Stimulated activated naive CD8-positive, alpha-beta T cell treated with anti-CD3 and anti-CD28 coated beads, Interleukin-15, Interleukin-2, amounts not matched to agents 100 ng/mL and 50 ng/mL, for 24 hours (primary cell): ENCODE measurements around the gene EBLN2.

Experiments used
- H3K27ac Mint-ChIP-seq: one replicate; pipeline ENCODE4 v1.8.0; 2021; ENCODE audit warnings: mild to moderate bottlenecking, mixed read lengths
- H3K27me3 Mint-ChIP-seq: one replicate; pipeline ENCODE4 v1.8.0; 2021; ENCODE audit warnings: mixed read lengths
- H3K36me3 Mint-ChIP-seq: one replicate; pipeline ENCODE4 v1.8.0; 2021; ENCODE audit warnings: low read depth, mixed read lengths
- H3K4me1 Mint-ChIP-seq: one replicate; pipeline ENCODE4 v1.8.0; 2021; ENCODE audit warnings: low read depth, mixed read lengths
- H3K4me3 Mint-ChIP-seq: one replicate; pipeline ENCODE4 v1.8.0; 2021; ENCODE audit warnings: mild to moderate bottlenecking, mixed read lengths
- H3K9me3 Mint-ChIP-seq: one replicate; pipeline ENCODE4 v1.8.0; 2021; ENCODE audit warnings: mixed read lengths

Gene EBLN2

GRCh38 chr3:73108750-73109149, 47.3 kb downstream of the EBLN2 start:
- H3K36me3 Mint-ChIP-seq = no peaks in the 10 kb centered on the region
- peaks cover 14% of the 10 kb centered on the region for H3K27me3 Mint-ChIP-seq
- no peak overlapping the region for H3K27ac Mint-ChIP-seq
- H3K4me3 Mint-ChIP-seq = no peak overlapping the region
- H3K9me3 Mint-ChIP-seq = no peaks in the 10 kb centered on the region
- no peaks in the 10 kb centered on the region for H3K4me1 Mint-ChIP-seq

GRCh38 chr3:73110530-73110929, 49.1 kb downstream of the EBLN2 start:
- H3K36me3 Mint-ChIP-seq = no peaks in the 10 kb centered on the region
- H3K27me3 Mint-ChIP-seq = peaks cover 14% of the 10 kb centered on the region
- H3K4me1 Mint-ChIP-seq = no peaks in the 10 kb centered on the region
- no peak overlapping the region for H3K27ac Mint-ChIP-seq
- no peak overlapping the region for H3K4me3 Mint-ChIP-seq
- H3K9me3 Mint-ChIP-seq = no peaks in the 10 kb centered on the region
